Measurements from ENCODE around the gene MYCBP2.
"Not testable (repeated sequence)": the region's sequence is repeated elsewhere in the genome, so short reads cannot be mapped to it uniquely, and the experiment has no call there.

MYCBP2 gene

DNA sequence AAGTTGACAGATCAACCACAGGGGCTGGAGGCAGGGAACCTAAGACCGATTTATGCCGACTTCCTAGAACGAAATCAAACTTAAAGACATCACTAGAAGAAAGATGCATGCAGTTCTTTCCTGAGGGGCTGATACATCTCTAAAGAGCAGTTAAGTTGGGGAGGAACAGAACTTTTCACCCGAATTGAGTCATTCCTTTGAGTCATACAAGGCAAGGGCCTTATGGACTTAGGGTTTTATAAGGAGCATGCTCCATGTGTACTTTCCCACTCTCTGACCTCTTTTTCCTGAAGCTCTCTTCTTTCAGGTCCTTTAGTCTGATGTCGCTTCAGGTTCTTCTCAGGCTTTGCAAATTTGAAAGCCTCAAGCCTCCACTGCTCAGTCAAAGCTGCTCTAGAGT lies 292.0 kb downstream of the MYCBP2 start:
- DNase-seq, result no peak

GRCh38 chr13:77033717-77034302 lies 293.1 kb downstream of the MYCBP2 start:
- no peak for DNase-seq

- DNase-seq, result no peak
Measured at GRCh38 chr13:77031656-77032243, 295.1 kb downstream of the MYCBP2 start.

GRCh38 chr13:77029436-77029835 lies 297.5 kb downstream of the MYCBP2 start:
- no peak for DNase-seq

DNA sequence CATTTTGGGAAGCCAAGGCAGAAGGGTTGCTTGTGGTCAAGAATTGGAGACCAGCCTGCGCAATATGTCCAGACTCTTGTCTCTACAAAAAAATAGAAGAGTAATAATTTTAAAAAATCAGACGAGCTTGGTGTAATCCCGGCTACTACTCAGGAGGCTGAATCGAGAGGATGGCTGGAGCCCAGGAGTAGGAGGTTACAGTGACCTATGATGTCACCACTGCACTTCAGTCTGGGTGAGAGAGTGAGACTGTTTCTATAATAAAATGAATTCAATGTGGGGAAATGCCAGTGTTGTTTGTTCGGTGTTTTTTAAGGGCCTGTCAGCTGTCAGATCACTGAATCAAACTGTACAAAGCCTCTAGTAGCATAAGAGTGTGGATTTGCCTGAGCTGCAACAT lies 298.7 kb downstream of the MYCBP2 start:
- DNase-seq, result peak in 2 of 56 donors; percentile 15 to 20

DNA sequence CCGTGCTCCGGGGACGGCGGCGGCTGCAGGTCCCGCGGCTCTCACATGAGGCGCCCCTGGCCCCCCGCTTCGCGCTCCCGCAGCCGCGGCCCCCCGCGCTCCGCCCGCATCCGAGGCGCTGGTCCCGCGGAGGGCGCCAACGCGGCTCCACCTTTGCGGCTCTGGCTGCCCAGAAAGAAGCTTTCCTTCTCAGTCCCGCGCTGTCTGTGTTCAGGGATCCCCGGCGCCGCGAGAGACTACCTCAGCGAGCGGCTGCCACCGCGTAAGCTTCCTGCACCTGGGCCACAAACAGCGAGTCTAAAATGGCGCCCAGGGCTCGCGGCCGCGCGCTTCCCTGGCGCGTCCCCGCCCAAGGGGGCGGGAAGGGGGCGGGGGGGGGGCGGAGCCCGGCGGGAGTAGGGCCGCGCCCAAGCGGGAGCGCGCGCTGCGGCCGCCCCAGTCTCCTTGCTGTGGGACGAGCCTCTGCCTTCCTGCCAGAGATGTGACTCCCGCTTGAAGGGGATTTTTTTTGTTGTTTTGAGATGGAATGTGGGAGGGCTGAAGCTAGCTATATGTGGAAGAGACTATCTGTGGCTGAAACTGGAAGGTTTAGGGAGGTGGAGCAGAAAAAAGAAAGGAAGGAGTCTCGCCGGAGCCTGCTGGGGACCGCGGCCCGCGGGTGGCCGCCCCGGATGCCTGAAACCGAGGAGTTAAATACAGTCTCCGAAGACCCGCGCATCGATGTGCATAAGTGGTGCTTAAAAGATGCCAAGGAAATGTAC lies 299.9 kb downstream of the MYCBP2 start, which contains the start of gene FBXL3:
TSS of gene FBXL3 (minus strand) at position 299 of the 761 bp plus-strand sequence. CDS start 5,299 bp downstream, outside the sequence.
- DNase-seq, result peak; percentile 26 to 91 (median 74)

DNA sequence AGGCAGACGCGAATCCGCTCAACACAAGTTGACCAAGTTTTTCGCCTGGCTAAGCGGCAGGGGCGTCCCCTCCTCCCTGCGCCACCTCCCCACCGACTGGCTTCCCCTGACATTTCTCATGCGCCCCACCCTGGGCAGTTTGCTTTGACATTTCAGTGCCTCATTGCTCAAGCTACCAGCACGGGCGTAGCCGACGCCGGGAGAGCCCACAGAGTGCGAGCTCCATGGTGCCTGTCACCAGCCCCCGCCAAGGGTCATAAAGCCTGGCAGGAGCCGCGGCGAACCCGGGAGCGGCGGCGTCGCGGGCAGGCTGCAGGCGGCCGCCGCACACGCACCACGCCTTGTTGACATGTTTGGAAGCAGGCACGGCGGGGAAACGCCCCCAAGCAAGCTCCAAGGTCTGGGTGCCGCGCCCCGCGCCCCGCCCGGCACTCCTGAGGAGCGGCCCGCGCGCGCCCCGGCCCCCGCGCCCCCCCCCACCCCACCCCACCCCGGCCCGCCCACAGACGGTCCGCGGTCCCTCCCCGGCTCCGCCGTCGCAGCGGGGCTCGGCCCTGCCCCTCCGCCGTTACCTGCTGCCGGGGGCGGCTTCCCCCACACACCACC lies 300.5 kb downstream of the MYCBP2 start:
- peak in 52 of 56 donors; percentile 11 to 90 (median 56) for DNase-seq

- no peak for DNase-seq
Measured at GRCh38 chr13:77022341-77022740, 304.6 kb downstream of the MYCBP2 start.

DNA sequence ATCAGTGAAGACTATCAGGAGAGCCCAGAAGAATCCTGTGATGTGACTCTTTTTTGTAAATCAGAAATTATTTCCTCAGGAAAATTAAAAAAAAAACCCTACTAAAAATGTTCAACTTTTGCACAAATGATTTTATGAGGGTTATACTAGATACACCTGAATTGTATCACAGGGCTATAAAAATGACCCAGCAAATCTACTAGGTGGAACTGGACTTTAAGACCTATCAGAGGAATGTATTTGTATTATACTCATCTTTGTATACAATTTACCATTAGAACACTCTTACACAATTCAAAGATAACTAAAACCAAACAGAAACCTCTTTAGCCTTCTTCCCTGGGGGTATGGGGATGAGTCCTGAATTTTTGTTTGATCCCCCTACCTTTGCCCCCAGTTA lies 307.1 kb downstream of the MYCBP2 start:
- DNase-seq, result no peak

- DNase-seq, result no peak
Measured at GRCh38 chr13:77016888-77017623, 309.8 kb downstream of the MYCBP2 start.

GRCh38 chr13:77016251-77016812 lies 310.6 kb downstream of the MYCBP2 start:
- no peak for DNase-seq

DNA sequence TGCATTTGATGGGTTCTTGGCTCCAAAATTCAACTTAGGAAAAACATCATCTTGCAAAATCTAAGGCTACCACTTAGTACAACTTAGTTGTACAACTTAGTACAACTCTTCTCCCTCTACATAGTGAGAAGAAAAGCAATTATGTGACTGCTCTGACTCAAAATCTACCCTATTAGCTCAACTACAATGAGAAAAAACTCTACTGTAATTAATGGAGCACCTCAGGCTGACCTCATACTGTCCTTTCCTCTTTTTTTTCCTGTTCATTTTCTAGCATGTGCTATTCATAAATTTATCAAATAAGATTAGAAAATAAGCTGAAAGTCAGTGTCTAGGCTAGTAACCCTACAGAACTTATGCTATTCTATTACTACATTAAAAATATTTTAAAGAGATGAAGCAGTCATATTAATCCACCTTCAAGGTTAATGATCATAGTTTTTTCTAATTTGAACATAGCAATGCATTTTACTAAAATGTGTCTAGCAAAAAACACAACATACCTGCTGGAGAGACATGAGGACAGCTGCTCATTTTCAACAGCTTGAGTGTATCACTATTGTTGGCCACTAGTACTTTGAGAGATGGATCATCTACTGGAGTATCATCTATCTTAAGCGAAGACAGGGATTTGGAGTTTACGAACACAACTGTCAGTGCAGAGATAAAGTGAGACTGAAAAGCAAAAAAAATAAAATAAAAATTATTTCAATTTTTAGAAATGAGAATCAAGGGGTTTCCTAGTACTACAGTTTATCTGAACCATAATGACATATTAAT lies 311.8 kb downstream of the MYCBP2 start:
- DNase-seq, result no peak

DNA sequence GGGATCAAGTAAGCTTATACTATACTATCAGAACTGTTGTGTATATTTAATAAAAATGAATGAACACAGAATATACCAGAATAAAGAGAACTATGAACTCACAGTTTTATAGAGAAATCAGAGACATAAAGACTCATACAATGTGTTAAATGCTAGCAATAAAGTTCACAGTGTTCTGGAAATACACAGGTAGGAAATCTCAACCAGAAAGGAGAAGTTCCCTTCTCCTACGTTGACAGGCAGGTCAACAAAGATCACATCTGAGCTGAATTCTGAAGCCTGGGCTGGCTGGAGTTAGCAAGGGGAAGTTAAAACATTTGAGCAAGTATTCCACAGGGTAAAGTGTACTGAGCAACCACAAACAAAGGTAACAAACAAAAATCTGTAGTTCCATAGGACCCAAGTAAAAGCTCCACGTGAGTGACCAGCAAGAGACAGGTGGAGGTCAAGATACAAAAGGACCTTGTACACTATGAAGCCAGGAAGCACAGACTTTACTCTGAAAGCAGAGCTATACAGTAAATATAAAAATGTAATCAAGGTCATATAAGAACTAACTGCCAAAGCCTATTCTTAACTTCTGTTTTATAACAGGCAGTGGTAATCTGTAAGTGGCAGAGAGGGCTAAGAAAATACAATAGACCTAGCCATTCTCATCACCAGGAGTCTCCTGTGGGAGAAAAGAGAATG lies 312.9 kb downstream of the MYCBP2 start:
- no peak for DNase-seq

DNA sequence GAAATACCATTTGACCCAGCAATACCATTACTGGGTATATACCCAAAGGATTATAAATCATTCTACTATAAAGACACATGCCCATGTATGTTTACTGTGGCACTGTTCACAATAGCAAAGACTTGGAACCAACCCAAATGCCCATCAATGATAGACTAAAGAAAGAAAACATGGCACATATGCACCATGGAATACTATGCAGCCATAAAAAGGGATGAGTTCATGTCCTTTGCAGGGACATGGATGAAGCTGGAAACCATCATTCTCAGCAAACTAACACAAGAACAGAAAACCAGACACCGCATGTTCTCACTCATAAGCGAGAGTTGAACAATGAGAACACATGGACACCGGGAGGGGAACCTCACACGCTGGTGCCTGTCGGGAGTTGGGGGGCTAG lies 317.2 kb downstream of the MYCBP2 start:
- DNase-seq, result not testable (repeated sequence)

DNA sequence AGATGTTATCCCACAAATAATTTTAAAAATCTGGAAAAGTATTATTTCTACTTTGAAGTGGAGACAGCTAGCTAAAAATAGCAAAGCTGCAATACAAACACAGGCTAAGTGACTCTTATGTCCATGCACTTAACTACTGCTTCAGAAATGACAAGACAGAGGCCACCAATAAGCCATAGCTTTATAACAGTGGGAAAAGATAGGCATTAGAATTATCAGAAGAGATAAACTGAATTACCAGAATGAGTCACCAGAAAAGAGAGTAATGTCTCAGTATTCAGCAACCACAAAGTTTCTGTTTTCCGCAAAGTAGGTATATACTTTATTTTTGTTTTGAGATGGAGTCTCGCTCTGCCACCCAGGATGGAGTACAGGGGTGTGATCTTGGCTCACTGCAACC lies 317.9 kb downstream of the MYCBP2 start:
- DNase-seq, result no peak

DNA sequence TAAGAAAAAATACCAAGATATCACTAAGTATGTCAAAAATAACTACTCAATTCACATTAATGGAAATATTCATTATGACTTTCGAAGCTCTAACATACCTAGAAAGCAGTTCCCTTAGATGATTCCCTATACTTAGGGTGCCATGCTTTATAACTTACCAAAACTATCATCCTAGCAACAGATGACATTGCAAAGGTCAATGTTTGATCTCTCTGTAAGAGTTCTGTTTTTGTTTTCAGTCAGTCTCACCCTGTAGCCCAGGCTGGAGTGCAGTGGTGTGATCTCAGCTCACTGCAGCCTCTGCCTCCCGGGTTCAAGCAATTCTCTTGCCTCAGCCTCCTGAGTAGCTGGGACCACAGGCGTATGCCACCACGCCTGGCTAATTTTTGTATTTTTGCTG lies 318.6 kb downstream of the MYCBP2 start:
- DNase-seq, result not testable (repeated sequence)

DNA sequence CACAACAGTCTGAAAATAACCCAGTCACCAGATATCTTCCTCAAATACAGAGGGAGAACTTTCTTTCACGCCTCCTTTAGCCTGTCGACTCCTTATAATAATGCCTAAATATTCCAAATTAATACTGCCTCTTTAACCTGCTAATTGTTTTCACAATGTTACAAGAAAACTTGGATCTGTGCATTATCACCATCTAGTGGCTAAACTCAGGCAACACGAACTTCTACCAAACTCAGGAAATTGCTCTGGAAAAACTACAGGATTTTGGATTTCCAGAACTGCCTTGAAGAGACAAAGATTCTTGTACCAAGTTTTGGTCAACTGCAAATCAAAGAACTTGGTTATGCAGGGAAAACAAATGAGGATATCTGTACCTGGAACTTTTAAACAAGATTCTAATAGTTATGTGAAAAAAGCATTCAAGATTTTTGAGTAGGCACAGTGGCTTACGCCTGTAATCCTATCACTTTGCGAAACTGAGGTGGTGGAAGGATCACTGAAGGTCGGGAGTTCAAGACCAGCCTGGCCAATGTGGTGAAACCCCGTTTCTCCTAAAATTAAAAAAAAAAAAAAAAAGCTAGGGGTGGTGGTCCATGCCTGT lies 324.2 kb downstream of the MYCBP2 start:
- peak in 2 of 56 donors; percentile 6 to 14 for DNase-seq

- DNase-seq, result no peak
Measured at GRCh38 chr13:77001963-77002587, 324.8 kb downstream of the MYCBP2 start.

DNA sequence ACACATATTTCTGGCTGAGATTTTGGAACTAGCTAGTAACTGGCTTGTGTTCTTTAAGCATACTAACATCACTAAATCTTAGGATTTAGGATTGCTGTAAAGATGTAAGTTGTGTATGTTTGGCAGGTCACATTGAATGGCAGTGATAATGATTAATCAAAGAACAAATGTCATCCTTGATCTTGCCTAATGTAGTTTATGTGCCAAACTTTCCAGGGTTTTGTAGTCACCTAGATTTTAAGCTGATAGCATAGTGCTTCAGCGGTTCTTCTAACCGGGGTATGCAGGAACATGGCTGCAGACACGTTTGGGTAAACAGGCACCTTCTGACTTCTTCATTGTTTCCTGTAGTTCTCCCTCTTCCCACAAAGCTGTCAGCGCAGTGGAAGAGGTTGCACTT lies 325.4 kb downstream of the MYCBP2 start:
- no peak for DNase-seq
